Measurements from ENCODE around the gene ZRANB1. TPM values are rescaled to one million over a fixed set of nuclear protein-coding genes. Genes with fewer than 3 reads are reported as not detected.
"Not testable (repeated sequence)": the region's sequence is repeated elsewhere in the genome, so short reads cannot be mapped to it uniquely, and the experiment has no call there.

ZRANB1 gene
- total and polyA plus RNA-seq, 10 of the 15 experiments (the other 5 are each of a cell fraction or from before 2014, with no cell fraction given): 1.7 to 11.8 (median 6.2) TPM

DNA sequence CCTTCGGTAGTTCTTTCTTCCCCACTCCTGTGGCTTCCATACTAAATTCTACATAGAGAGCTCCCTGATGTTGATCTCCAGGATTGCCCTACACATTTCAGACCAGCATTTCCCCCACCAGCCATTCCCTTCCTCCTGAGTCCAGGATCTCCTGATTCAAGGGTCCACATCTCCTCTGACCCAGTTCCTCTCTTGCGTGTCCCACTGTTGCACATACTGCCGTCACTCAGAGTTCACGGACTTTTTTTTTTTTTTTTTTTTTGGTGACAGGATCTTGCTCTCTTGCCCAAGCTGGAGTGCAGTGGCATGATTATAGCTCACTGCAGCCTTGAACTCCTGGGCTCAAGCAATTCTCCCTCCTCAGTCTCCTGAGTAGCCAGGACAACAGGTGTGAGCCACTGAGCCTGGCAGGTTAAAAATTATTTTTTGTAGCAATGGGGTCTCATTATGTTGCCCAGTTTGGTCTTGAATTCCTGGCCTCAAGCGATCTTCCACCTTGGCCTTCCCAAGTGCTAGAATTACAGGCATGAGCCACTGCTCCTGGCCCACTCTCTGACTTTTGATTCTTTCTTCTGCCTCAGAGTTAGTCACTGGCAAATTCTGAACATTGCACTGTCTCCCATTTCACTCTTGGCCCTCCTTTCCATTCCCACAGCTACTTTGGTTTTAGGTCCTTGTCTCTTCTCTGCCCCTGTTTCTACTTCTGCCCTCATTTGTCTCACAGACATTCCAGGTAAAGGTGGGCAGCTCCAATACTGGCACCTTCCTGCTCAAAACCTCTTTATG is 29.6 kb upstream of the ZRANB1 start:
- H3K4me2 ChIP-seq (ENCODE audit: control insufficient read depth, insufficient read depth): no peak overlapping the region
- H3K4me1 ChIP-seq (ENCODE audit: control insufficient read depth, insufficient read depth, low read length): no peaks in the 10 kb centered on the region; the same call in 1 of the 2 replicates
- ChIA-PET SMC1A (ENCODE audit: uncharacterized antibody, unreplicated experiment) (interaction anchor here (0.6 kb wide), 1 partner anchor 11 kb away, joined by 4 read pairs; no protein-coding TSS in a partner anchor), RAD21 (ENCODE audit: unreplicated experiment) (no interaction called here), POLR2A (no interaction called here), CTCF (interaction anchor here (0.6 to 1.6 kb wide), 2 partner anchors 258 to 410 kb away, joined by 3 read pairs; no protein-coding TSS in a partner anchor)
- no peak overlapping the region for H2AFZ ChIP-seq (ENCODE audit: control insufficient read depth, low read depth, low read length)
- no peaks in the 10 kb centered on the region for H3K36me3 ChIP-seq (ENCODE audit: control insufficient read depth in 2 of 2, insufficient read depth in 2 of 2, low read length in 1 of 2)
- FAIRE-seq (no peak), DNase-seq (ENCODE audit: low read depth, low spot score) (no peak), ATAC-seq (no peak)
- in situ Hi-C loops (cut with MboI) (no loop called here), intact Hi-C loops (cut with micrococcal nuclease; ENCODE audit: unreplicated experiment) (no loop called here)
- peaks cover 3% of the 10 kb centered on the region for H3K79me2 ChIP-seq (ENCODE audit: control insufficient read depth, insufficient read depth, low read length)
- H3K27ac ChIP-seq (ENCODE audit: control insufficient read depth, insufficient read depth): no peak overlapping the region
- 50% methylated on average over 5 of the region's 5 CpGs for WGBS (ENCODE audit: insufficient coverage, insufficient replicate concordance, low lambda C conversion rate, missing lambda C conversion rate)
- no peak overlapping the region for H3K4me3 ChIP-seq
- TF ChIP-seq ASH2L (IDR thresholded peaks at IDR 0.05; ENCODE audit: borderline replicate concordance, low read depth) (no peak), SUPT20H (IDR thresholded peaks at IDR 0.05; ENCODE audit: borderline replicate concordance, control insufficient read depth, low read depth, low read length) (no peak)
- H3K9me3 ChIP-seq (replicated peaks; ENCODE audit: control insufficient read depth, insufficient read depth, low read length): no peaks in the 10 kb centered on the region
- no peaks in the 10 kb centered on the region for H3K27me3 ChIP-seq (replicated peaks in 1 of 2; ENCODE audit: control insufficient read depth in 2 of 2, insufficient read depth in 2 of 2, low read length in 1 of 2)
- no TSS peak for BruUV-seq (replicated peaks)
- no peak overlapping the region for H3K9ac ChIP-seq (ENCODE audit: control insufficient read depth, insufficient read depth, low read length)
- no peaks in the 10 kb centered on the region for H4K20me1 ChIP-seq (ENCODE audit: control insufficient read depth, insufficient read depth)

DNA sequence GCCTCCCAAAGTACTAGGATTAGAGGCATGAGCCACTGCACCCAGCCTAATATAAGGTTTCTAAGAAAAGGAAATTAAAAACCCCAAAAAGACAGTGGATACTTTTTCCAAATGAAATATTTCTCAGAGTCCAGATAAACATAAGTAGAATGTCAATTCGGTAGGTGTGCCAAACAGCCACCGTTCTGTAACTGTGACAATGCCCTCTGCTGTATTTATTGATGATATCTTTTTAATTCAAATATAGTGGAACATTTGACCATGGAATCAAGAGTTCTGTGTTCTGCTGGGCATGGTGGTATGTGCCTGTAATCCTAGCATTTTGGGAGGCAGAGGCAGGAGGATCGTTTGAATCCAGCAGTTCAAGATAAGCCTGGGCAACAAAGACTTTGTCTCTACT is 28.8 kb upstream of the ZRANB1 start:
- ChIA-PET SMC1A (ENCODE audit: uncharacterized antibody, unreplicated experiment) (no interaction called here), POLR2A (no interaction called here), CTCF (no interaction called here), RAD21 (ENCODE audit: unreplicated experiment) (no interaction called here)
- Histone ChIP-seq H3K27me3 (replicated peaks in 1 of 2; ENCODE audit: control insufficient read depth in 2 of 2, insufficient read depth in 2 of 2, low read length in 1 of 2) (no peaks in the 10 kb centered on the region), H3K4me3 (no peak overlapping the region), H3K36me3 (ENCODE audit: control insufficient read depth in 2 of 2, insufficient read depth in 2 of 2, low read length in 1 of 2) (no peaks in the 10 kb centered on the region), H3K9me3 (replicated peaks; ENCODE audit: control insufficient read depth, insufficient read depth, low read length) (no peaks in the 10 kb centered on the region), H2AFZ (ENCODE audit: control insufficient read depth, low read depth, low read length) (no peak overlapping the region), H3K9ac (ENCODE audit: control insufficient read depth, insufficient read depth, low read length) (no peak overlapping the region), H4K20me1 (ENCODE audit: control insufficient read depth, insufficient read depth) (no peaks in the 10 kb centered on the region), H3K4me1 (ENCODE audit: control insufficient read depth, insufficient read depth, low read length) (no peaks in the 10 kb centered on the region; the same call in 1 of the 2 replicates), H3K79me2 (ENCODE audit: control insufficient read depth, insufficient read depth, low read length) (peaks cover 12% of the 10 kb centered on the region), H3K4me2 (ENCODE audit: control insufficient read depth, insufficient read depth) (no peak overlapping the region), H3K27ac (ENCODE audit: control insufficient read depth, insufficient read depth) (no peak overlapping the region)
- TF ChIP-seq RUNX3 (IDR thresholded peaks at IDR 0.05; ENCODE audit: low read length) (no peak), IRF4 (IDR thresholded peaks at IDR 0.05; ENCODE audit: low read depth, low read length) (no peak), CREM (IDR thresholded peaks at IDR 0.05; ENCODE audit: low read depth) (no peak)
- DNase-seq (ENCODE audit: low read depth, low spot score) (no peak), FAIRE-seq (no peak), ATAC-seq (no peak)
- in situ Hi-C loops (cut with MboI) (no loop called here), intact Hi-C loops (cut with micrococcal nuclease; ENCODE audit: unreplicated experiment) (no loop called here)
- BruUV-seq (replicated peaks): no TSS peak
- WGBS (ENCODE audit: insufficient coverage, insufficient replicate concordance, low lambda C conversion rate, missing lambda C conversion rate): 69% methylated on average over 3 of the region's 3 CpGs

DNA sequence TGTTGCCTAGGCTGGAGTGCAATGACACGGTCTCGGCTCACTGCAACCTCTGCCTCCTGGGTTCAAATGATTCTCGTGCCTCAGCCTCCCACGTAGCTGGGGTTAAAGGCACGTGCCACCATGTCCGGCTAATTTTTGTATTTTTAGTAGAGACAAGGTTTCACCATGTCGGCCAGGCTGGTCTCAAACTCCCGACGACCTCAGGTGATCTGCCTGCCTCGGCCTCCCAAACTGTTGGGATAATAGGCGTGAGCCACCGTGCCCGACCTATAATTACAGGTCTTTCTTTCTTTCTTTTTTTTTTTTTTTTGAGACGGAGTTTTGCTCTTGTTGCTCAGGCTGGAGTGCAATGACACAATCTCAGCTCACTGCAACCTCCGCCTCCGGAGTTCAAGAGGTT is 27.5 kb upstream of the ZRANB1 start:
- CTCF ChIA-PET: interaction anchor here (1.6 kb wide), 1 partner anchor 77 kb away, joined by 6 read pairs; no protein-coding TSS in a partner anchor
- H3K27ac ChIP-seq (ENCODE audit: control insufficient read depth, insufficient read depth); H3K9ac ChIP-seq (ENCODE audit: control insufficient read depth, insufficient read depth, low read length); H2AFZ ChIP-seq (ENCODE audit: control insufficient read depth, low read depth, low read length); intact Hi-C loops (cut with micrococcal nuclease; ENCODE audit: unreplicated experiment); H4K20me1 ChIP-seq (ENCODE audit: control insufficient read depth, insufficient read depth); H3K36me3 ChIP-seq (ENCODE audit: control insufficient read depth in 2 of 2, insufficient read depth in 2 of 2, low read length in 1 of 2); RAD21 ChIA-PET (ENCODE audit: unreplicated experiment); H3K4me2 ChIP-seq (ENCODE audit: control insufficient read depth, insufficient read depth); ATAC-seq; DNase-seq (ENCODE audit: low read depth, low spot score); SMC1A ChIA-PET (ENCODE audit: uncharacterized antibody, unreplicated experiment); BruUV-seq (replicated peaks); H3K27me3 ChIP-seq (replicated peaks in 1 of 2; ENCODE audit: control insufficient read depth in 2 of 2, insufficient read depth in 2 of 2, low read length in 1 of 2); in situ Hi-C loops (cut with MboI); FAIRE-seq; H3K4me1 ChIP-seq (ENCODE audit: control insufficient read depth, insufficient read depth, low read length); H3K9me3 ChIP-seq (replicated peaks; ENCODE audit: control insufficient read depth, insufficient read depth, low read length); H3K4me3 ChIP-seq: not testable (repeated sequence)
- H3K79me2 ChIP-seq (ENCODE audit: control insufficient read depth, insufficient read depth, low read length): peaks cover 23% of the 10 kb centered on the region
- WGBS (ENCODE audit: insufficient coverage, insufficient replicate concordance, low lambda C conversion rate, missing lambda C conversion rate): 94% methylated on average over 15 of the region's 16 CpGs
- POLR2A ChIA-PET: interaction anchor here (0.6 kb wide), 1 partner anchor 88 kb away, joined by 3 read pairs; no protein-coding TSS in a partner anchor
